ENCODE data around the gene PLXNA2.

DNA sequence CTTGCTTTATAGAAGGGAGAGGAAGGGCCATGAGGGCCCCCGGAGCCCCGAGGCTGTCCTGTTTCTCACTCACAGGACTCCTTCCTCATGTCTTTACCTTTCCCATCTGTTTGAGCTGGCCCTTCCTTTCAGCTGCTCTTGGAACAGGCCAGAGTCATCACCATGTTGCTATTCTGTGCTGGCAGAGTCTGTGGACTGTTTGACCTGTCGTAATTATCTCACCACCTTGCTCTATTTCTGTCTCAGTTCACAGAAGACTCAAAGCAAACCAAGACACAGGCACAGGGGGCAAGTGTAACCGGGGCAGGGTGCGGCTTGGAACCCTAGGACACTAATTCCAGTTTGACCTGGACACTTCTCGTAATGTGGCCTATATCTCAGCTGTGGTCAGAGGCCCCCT, 228.9 kb downstream of the PLXNA2 start:
- TF ChIP-seq, protein P1, sequence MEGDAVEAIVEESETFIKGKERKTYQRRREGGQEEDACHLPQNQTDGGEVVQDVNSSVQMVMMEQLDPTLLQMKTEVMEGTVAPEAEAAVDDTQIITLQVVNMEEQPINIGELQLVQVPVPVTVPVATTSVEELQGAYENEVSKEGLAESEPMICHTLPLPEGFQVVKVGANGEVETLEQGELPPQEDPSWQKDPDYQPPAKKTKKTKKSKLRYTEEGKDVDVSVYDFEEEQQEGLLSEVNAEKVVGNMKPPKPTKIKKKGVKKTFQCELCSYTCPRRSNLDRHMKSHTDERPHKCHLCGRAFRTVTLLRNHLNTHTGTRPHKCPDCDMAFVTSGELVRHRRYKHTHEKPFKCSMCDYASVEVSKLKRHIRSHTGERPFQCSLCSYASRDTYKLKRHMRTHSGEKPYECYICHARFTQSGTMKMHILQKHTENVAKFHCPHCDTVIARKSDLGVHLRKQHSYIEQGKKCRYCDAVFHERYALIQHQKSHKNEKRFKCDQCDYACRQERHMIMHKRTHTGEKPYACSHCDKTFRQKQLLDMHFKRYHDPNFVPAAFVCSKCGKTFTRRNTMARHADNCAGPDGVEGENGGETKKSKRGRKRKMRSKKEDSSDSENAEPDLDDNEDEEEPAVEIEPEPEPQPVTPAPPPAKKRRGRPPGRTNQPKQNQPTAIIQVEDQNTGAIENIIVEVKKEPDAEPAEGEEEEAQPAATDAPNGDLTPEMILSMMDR (IDR thresholded peaks at IDR 0.05): no peak
- TF ChIP-seq POLR2A (IDR thresholded peaks at IDR 0.05) (no peak), POLR2AphosphoS5 (IDR thresholded peaks at IDR 0.05) (no peak)
